DOHH2 (cell line): Measurements from ENCODE around the gene UMODL1.

Experiments used
- EZH2phosphoT487 ChIP-seq: fragments of 200-600 bp; sonication (generic); IDR thresholded peaks from 2 replicates; pipeline ENCODE4 v1.6.1; 2017; ENCODE audit warnings: borderline replicate concordance, mild to moderate bottlenecking, antibody characterized with exemption, low read length, moderate library complexity, mixed read lengths
- TF ChIP-seq, protein P1 (sequence below): fragments of 200-600 bp; sonication (generic); IDR thresholded peaks from one replicate; pipeline ENCODE4 v1.5.1; 2014; ENCODE audit warnings: antibody characterized with exemption, mild to moderate bottlenecking, low read depth, low read length; ENCODE audit not compliant: poor library complexity, severe bottlenecking

DNA sequence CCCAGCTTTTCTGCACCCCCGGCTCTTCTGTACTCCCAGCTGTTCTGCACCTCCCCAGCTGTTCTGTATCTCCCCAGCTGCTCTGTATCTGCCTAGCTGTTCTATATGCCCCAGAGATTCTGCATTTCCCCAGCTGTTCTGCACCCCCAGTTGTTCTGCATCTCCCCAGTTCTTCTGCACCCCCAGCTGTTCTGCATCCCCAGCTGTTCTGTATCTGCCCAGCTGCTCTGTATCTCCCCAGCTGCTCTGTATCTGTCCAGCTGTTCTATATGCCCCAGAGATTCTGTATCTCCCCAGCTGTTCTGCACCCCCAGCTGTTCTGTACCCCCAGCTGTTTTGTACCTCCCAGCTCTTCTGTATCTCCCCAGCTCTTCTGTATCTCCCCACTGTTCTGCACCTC lies 41.1 kb downstream of the UMODL1 start:
- TF ChIP-seq, protein P1, sequence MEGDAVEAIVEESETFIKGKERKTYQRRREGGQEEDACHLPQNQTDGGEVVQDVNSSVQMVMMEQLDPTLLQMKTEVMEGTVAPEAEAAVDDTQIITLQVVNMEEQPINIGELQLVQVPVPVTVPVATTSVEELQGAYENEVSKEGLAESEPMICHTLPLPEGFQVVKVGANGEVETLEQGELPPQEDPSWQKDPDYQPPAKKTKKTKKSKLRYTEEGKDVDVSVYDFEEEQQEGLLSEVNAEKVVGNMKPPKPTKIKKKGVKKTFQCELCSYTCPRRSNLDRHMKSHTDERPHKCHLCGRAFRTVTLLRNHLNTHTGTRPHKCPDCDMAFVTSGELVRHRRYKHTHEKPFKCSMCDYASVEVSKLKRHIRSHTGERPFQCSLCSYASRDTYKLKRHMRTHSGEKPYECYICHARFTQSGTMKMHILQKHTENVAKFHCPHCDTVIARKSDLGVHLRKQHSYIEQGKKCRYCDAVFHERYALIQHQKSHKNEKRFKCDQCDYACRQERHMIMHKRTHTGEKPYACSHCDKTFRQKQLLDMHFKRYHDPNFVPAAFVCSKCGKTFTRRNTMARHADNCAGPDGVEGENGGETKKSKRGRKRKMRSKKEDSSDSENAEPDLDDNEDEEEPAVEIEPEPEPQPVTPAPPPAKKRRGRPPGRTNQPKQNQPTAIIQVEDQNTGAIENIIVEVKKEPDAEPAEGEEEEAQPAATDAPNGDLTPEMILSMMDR: no peak
- TF ChIP-seq EZH2phosphoT487: no peak
